ENCODE results near the gene DSCAM.

DNA sequence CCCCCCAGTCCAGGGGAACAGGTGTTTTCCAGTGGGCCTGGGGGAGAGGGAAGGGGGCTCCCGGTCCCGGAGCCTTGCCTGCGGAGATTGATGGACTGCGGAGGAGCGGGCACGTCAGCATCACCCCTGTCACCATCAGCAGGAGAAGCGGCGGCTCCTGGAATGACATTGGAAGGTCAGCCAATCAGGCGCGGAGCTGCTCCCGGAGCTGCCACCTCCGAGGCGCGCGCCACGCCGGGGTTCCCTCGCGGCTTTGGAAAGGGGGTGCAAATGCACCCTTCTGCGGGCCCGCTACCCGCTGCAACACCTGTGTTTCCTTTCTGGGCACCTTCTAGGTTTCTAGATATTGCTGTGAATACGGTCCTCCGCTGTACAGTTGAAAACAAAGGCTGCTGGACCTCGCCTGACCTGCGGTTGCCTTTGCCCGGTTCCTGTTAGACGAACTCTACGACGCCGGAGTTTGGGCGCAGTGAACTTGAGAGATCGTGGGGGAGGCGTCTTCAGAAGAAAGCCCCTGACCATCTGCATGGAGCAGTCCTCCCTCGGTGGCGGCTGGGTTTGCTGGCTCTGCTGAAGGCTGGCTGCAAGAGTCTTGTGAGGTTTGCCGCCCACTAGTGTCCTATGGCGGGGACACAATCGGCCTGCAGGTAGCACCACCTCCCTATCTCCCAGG, 5.3 kb downstream of the DSCAM start:
- TF ChIP-seq POLR2AphosphoS5 (IDR thresholded peaks at IDR 0.05; ENCODE audit: low read depth, low read length) (no peak), SIN3A (IDR thresholded peaks at IDR 0.05; ENCODE audit: borderline replicate concordance, insufficient read depth, low read length) (no peak), TAF1 (IDR thresholded peaks at IDR 0.05; ENCODE audit: borderline replicate concordance, insufficient read depth, low read length) (no peak), FOXP2 (optimal IDR thresholded peaks at IDR 0.05; ENCODE audit: borderline replicate concordance, extremely low read depth, extremely low read length, insufficient read depth) (no peak)
- TF ChIP-seq, protein P1, sequence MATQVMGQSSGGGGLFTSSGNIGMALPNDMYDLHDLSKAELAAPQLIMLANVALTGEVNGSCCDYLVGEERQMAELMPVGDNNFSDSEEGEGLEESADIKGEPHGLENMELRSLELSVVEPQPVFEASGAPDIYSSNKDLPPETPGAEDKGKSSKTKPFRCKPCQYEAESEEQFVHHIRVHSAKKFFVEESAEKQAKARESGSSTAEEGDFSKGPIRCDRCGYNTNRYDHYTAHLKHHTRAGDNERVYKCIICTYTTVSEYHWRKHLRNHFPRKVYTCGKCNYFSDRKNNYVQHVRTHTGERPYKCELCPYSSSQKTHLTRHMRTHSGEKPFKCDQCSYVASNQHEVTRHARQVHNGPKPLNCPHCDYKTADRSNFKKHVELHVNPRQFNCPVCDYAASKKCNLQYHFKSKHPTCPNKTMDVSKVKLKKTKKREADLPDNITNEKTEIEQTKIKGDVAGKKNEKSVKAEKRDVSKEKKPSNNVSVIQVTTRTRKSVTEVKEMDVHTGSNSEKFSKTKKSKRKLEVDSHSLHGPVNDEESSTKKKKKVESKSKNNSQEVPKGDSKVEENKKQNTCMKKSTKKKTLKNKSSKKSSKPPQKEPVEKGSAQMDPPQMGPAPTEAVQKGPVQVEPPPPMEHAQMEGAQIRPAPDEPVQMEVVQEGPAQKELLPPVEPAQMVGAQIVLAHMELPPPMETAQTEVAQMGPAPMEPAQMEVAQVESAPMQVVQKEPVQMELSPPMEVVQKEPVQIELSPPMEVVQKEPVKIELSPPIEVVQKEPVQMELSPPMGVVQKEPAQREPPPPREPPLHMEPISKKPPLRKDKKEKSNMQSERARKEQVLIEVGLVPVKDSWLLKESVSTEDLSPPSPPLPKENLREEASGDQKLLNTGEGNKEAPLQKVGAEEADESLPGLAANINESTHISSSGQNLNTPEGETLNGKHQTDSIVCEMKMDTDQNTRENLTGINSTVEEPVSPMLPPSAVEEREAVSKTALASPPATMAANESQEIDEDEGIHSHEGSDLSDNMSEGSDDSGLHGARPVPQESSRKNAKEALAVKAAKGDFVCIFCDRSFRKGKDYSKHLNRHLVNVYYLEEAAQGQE (IDR thresholded peaks at IDR 0.05; ENCODE audit: insufficient read depth in 1 of 2, low read depth in 2 of 2, low read length in 2 of 2), result no peak

Measured in PFSK-1 (cell line).